ENCODE data around the gene RPL7A. TPM values are rescaled to one million over a fixed set of nuclear protein-coding genes. Genes with fewer than 3 reads are reported as not detected.
"Not testable (repeated sequence)": the region's sequence is repeated elsewhere in the genome, so short reads cannot be mapped to it uniquely, and the experiment has no call there.

The RPL7A gene
- total RNA-seq, 1 experiment from 2014 or later, result 3,575 TPM

DNA sequence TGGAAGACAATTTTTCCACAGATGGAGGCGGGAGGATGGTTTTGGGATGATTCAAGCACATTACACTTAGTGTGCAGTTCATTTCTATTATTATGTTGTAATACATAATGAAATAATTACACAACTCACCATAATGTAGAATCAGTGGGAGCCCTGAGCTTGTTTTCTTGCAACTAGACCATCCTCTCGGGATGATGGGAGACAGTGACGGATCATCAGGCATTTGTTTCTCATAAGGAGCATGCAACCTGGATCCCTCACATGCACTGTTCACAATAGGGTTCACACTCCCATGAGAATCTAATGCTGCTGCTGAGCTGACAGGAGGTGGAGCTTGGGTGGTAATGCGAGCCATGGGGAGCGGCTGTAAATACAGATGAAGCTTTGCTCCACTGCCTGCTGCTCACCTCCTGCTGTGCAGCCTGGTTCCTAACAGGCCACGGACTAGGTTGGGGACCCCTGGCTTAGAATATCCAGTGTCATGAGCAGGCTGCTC lies 29.8 kb downstream of the RPL7A start:
- DNase-seq, result peak; percentile 50 to 70
- no peaks in the 10 kb centered on the region for H3K4me1 ChIP-seq
- no peaks in the 10 kb centered on the region for H3K27me3 ChIP-seq
- H3K36me3 ChIP-seq, result peaks cover 10% of the 10 kb centered on the region
- no peak overlapping the region for H3K4me3 ChIP-seq
- no peak overlapping the region for H3K27ac ChIP-seq
- H3K9me3 ChIP-seq (replicated peaks), result no peaks in the 10 kb centered on the region

DNA sequence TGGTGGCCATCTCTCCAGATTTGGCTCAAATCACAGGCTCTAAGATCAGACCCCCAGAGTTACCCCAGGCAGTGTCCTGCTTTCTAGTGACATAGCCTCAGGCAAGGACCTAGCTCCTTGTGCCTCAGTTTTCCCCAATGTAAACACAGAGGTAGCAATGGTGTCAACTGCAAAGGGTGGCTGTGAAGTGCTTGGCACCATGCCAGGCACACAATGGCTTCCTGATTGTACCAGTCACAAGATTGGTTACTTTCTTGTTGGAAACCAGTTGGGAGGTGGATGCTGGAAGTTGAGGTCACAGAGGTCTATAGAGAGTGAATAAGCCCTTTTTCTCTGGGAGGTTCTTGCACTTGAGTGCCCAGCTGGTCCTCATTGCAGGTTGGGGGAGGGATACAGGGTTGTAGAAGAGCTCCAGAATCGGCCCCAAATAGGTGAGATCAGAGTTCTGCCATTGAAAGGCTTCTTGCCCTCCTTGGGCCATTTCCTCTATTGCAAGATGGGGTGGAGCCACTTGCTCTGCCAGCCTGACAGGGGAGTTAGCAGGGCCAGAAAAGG lies 30.5 kb downstream of the RPL7A start:
- H3K4me3 ChIP-seq, result no peak overlapping the region
- no peaks in the 10 kb centered on the region for H3K4me1 ChIP-seq
- H3K36me3 ChIP-seq, result peaks cover 4% of the 10 kb centered on the region
- no peaks in the 10 kb centered on the region for H3K27me3 ChIP-seq
- no peak overlapping the region for H3K27ac ChIP-seq
- H3K9me3 ChIP-seq (replicated peaks), result no peaks in the 10 kb centered on the region
- DNase-seq, result no peak

DNA sequence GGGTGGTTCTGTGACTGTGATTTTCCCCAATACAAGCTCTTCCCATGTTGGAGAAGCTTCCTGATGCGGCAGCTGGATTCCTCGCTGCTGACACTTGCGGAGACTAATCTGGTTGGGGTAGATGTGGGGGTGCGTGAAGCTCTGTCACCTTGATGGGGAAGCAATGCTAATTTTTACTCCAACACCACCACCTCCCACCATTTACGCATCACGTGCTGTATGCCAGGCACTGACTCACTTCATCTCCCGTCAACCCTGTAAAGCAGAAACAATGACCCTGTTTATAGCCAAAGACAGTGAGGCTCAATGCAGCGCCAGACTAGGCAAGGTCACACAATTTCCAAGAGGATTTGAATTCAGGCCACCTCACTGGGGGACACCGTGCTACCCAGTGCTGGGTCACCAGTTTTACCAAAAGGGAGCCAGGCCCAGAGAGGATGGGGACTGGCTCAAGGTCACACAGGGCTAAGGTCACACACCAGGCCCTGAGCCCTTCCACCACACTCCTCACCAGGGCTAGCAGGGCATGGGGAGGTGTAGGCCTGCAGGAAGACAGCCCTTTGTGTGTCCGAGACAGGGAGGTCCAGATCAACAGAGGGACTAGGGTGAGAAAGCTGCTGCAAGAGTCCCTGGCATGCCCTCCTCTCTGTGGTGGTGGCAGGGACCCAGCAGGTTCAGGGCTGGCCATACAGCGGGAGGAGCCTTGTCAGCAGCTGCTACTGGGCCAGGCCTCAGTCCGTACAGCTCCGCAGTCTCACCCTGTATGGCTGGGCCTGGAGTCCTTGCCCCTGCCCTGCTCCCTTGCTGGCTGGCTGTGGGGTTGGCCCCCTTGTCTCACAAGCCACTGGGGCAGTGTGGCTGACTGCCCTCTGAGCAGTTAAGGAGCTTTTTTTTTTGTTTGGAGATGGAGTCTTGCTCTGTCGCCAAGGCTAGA lies 31.4 kb downstream of the RPL7A start:
- H3K4me1 ChIP-seq, result no peaks in the 10 kb centered on the region
- DNase-seq, result no peak
- H3K36me3 ChIP-seq, result no peaks in the 10 kb centered on the region
- no peaks in the 10 kb centered on the region for H3K27me3 ChIP-seq
- no peaks in the 10 kb centered on the region for H3K9me3 ChIP-seq (replicated peaks)
- no peak overlapping the region for H3K27ac ChIP-seq
- no peak overlapping the region for H3K4me3 ChIP-seq

DNA sequence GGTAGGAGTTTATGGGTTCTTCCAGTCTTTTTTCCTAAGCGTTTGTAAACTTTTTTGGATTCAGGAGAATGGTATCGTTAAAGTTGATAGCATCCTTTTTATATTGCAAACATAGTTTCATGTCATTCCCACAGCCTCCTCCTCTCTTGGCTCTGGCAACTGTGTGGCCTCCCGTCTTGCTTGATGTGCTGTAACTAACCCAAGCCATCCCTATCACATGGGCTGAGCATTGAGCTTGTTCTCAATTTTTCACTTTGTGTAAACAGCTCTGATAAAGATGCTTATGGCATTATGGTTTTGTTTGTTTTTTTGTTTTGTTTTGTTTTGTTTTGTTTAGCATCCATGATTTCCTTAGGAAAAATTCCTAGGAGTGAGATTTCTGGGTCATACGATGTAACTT lies 32.7 kb downstream of the RPL7A start:
- no peak overlapping the region for H3K27ac ChIP-seq
- H3K36me3 ChIP-seq, result no peaks in the 10 kb centered on the region
- no peak for DNase-seq
- no peaks in the 10 kb centered on the region for H3K27me3 ChIP-seq
- H3K4me1 ChIP-seq, result peaks cover 3% of the 10 kb centered on the region; the same call in 1 of the 2 replicates
- no peaks in the 10 kb centered on the region for H3K9me3 ChIP-seq (replicated peaks)
- H3K4me3 ChIP-seq, result no peak overlapping the region

DNA sequence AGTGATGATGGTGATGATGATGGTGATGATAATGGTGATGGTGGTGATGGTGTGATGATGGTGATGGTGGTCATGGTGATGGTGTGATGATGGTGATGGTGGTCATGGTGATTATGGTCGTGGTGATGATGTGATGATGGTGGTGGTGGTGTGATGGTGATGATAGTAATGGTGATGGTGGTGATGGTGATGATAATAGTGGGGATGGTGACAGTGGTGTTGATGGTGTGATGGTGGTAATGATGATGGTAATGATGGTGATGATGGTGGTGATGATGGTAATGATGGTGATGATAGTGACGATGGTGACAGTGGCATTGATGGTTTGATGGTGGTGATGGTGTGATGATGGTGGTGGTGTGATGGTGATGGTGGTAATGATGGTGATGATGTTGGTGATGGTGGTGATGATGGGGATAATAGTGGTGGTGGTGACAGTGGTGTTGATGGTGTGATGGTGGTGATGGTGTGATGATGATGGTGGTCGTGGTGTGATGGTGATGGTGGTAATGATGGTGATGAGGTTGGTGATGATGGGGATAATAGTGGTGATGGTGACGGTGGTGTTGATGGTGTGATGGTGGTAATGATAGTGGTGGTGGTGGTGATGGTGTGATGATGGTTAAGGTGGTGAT lies 34.6 kb downstream of the RPL7A start:
- DNase-seq, result no peak
- Histone ChIP-seq H3K27ac (no peak overlapping the region), H3K4me3 (no peak overlapping the region), H3K36me3 (no peaks in the 10 kb centered on the region), H3K9me3 (replicated peaks) (no peaks in the 10 kb centered on the region), H3K4me1 (peaks cover 5% of the 10 kb centered on the region; the same call in 1 of the 2 replicates), H3K27me3 (no peaks in the 10 kb centered on the region)

DNA sequence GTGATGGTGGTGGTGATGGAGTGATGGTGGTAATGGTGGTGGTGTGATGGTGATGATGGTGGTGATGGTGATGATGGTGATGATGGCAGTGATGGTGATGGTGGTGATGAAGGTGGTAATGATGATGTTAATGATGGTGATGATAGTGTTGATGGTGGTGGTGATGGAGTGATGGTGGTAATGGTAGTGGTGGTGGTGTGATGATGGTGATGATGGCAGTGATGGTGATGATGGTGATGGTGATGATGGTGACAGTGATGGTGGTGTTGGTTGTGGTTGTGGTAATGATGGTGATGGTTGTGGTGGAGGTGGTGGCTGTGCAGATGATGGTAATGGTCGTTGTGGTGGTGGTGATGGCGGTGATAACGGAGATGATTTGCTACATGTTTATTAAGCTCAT lies 35.4 kb downstream of the RPL7A start:
- Histone ChIP-seq H3K9me3 (replicated peaks) (no peaks in the 10 kb centered on the region), H3K27me3 (no peaks in the 10 kb centered on the region), H3K27ac (no peak overlapping the region), H3K36me3 (no peaks in the 10 kb centered on the region), H3K4me1 (peaks cover 5% of the 10 kb centered on the region; the same call in 1 of the 2 replicates), H3K4me3 (no peak overlapping the region)
- no peak for DNase-seq

DNA sequence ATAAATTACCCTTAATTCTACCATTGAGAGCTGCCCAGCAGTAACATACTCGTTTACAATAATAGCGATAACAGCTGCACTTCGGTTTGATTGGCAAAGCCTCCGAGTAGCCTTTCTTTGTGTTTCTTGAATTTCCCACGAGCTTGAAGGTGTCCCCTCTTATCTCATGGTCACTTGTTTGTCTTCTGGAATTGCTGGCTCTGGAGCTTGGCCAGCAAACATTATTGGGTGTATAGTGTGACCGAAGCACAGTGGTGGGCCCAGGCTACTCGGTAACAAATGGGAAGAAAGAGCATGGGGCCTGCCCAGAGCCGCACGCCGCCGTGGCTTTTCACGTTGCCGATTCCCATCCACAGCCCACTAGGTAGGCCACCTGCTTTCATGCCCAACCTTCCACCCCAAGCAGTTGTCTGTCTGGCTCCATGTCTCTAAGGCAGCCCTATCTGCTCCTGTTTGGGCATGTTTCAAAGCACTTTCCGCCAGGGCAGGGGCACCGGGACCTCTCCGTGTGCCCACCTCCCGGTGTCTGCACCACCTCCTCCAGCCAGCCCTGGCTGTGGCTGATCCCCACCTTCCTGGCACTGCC lies 36.8 kb downstream of the RPL7A start:
- peak in 1 of 2 experiments; percentile 65 for DNase-seq
- H3K4me3 ChIP-seq, result no peak overlapping the region
- no peaks in the 10 kb centered on the region for H3K9me3 ChIP-seq (replicated peaks)
- H3K27ac ChIP-seq, result no peak overlapping the region
- no peaks in the 10 kb centered on the region for H3K36me3 ChIP-seq
- no peaks in the 10 kb centered on the region for H3K27me3 ChIP-seq
- peaks cover 5% of the 10 kb centered on the region; the same call in 1 of the 2 replicates for H3K4me1 ChIP-seq

DNA sequence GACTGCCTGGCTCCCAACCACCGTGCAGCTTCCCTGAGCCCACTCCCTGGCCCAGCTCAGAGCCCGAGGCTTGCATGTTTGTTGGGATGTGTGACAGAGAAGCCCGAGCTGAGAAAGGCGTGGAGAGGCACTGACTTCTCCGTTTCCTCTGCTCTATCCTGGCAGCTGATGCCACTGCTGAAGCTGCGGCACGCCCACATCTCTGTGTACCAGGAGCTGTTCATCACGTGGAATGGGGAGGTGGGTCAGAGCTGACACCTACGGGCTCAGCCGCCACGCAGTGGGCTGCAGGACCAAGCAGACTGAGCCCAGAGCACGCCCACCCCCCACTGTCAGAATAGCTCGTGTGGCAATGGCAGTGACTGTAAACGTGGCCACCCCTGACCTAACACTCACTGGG lies 37.4 kb downstream of the RPL7A start:
- Histone ChIP-seq H3K36me3 (no peaks in the 10 kb centered on the region), H3K4me1 (peaks cover 5% of the 10 kb centered on the region; the same call in 1 of the 2 replicates), H3K27ac (no peak overlapping the region), H3K27me3 (no peaks in the 10 kb centered on the region), H3K9me3 (replicated peaks) (no peaks in the 10 kb centered on the region), H3K4me3 (no peak overlapping the region)
- DNase-seq, result no peak

DNA sequence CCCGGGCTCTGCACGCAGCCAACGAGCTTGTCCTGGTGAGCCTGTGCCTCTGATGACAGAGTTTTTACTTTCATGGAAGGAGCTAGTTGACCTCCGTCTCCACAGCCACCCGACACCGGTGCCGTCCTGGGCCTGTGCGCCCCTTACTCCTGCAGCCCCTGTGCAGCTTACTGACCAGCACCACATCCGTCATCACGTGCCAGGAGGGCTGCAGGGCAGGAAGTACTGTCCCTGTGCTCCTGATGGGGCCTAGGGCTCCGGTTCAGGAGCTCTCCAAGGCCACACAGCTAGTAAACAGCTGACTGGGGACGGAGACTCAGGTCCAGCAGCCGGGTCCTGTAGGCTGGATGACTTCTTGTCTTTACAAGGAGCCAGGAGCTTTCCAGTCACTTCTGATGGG lies 38.3 kb downstream of the RPL7A start:
- H3K36me3 ChIP-seq, result no peaks in the 10 kb centered on the region
- peaks cover 5% of the 10 kb centered on the region; the same call in 1 of the 2 replicates for H3K4me1 ChIP-seq
- no peak overlapping the region for H3K27ac ChIP-seq
- no peaks in the 10 kb centered on the region for H3K9me3 ChIP-seq (replicated peaks)
- no peaks in the 10 kb centered on the region for H3K27me3 ChIP-seq
- DNase-seq, result no peak
- H3K4me3 ChIP-seq, result no peak overlapping the region

DNA sequence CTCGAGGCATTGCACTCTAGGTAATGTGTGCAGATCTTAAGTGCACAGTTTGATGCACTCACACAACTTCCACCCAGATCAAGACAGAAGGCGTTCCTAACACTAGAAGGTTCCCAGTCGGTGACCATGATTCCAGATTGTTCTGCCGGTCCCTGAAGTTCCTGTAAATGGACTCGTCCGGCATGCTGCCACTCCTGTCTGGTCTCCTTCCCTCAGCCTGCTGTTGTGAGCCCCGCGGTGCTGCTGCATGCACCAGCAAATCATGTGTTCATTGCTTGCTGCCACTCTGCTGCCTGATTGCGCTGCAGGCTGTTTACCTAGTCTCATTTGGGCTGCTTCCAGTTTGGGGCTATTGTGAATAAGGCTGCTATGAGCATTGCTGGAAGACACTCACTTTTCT lies 39.7 kb downstream of the RPL7A start:
- Histone ChIP-seq H3K27me3 (no peaks in the 10 kb centered on the region), H3K9me3 (replicated peaks) (no peaks in the 10 kb centered on the region), H3K27ac (no peak overlapping the region), H3K36me3 (no peaks in the 10 kb centered on the region), H3K4me1 (peaks cover 5% of the 10 kb centered on the region; the same call in 1 of the 2 replicates), H3K4me3 (no peak overlapping the region)
- DNase-seq, result no peak

DNA sequence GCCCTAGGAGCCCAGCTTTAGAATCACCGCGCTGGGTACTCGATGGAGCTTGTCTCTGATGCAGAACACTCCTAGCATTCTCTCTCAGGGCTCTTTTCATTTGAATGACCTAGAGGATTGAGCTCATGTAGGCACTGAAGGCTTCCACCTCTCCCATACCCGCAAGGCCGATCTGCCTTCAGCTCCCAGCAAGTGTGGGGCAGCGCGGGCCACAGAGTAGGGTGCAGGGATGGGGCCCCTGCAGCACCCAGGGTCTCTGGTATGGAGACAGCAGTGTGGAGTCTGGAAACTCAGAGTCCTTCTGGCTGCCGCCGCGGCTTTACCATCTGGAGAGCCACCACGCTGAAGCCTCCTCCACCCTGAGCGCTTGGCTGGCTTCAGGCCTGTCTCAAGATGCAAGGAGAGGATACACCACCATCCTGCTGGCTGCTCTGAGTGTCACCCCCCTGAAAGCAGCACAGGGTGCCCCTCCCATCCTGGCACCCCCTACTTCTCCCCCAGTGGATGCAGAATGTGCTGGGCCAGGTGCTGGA lies 41.1 kb downstream of the RPL7A start:
- Histone ChIP-seq H3K36me3 (no peaks in the 10 kb centered on the region), H3K27ac (no peak overlapping the region), H3K27me3 (0 out of 2 replicates have a peak, but pooled peaks cover 4% of the 10 kb centered on the region), H3K4me3 (no peak overlapping the region), H3K9me3 (replicated peaks) (no peaks in the 10 kb centered on the region), H3K4me1 (peaks cover 5% of the 10 kb centered on the region; the same call in 1 of the 2 replicates)
- DNase-seq, result no peak

DNA sequence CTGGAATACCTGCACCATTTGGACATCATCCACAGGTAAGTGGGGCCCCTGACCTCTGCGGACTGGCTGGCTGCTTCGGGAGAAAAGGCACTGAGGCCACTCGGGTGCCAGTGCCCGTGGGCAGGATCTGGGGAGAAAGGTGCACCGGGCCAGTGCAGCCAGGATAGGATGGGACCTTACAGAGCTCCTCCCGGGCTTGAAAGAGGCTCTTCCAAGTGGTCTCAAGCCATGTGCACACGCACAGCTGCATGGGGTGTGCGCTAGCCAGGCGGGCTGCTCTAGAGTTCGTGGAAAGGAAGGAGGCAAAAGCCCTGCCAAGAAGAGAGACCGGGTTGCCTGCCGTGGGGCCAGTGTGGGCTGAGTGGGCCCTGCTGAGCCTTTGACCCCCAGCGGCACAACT lies 41.5 kb downstream of the RPL7A start:
- Histone ChIP-seq H3K27ac (no peak overlapping the region), H3K36me3 (no peaks in the 10 kb centered on the region), H3K4me1 (peaks cover 5% of the 10 kb centered on the region; the same call in 1 of the 2 replicates), H3K9me3 (replicated peaks) (no peaks in the 10 kb centered on the region), H3K4me3 (no peak overlapping the region), H3K27me3 (0 out of 2 replicates have a peak, but pooled peaks cover 7% of the 10 kb centered on the region)
- DNase-seq, result no peak

DNA sequence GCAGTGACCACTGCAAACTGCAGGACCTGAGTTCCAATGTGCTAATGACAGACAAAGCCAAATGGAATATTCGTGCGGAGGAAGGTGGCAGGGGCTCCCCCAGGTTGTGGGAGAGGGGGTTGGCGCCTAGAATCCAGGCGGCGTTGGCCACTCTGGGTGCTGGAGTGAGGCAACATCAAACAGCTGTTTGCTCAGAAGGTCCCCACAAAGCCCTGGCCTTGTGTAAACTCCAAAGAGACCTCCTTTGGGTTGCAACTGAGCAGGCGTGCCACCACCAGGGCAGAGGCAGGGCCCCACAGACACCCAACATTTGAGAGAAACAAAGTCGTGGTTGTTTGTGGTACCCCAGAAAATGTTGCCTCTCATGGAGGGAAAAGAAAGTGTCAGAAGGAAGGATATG lies 42.7 kb downstream of the RPL7A start:
- no peak for DNase-seq
- Histone ChIP-seq H3K27ac (no peak overlapping the region), H3K4me1 (0 out of 2 replicates have a peak, but pooled peaks cover 2% of the 10 kb centered on the region), H3K4me3 (no peak overlapping the region), H3K36me3 (no peaks in the 10 kb centered on the region), H3K9me3 (replicated peaks) (no peaks in the 10 kb centered on the region), H3K27me3 (peaks cover 9% of the 10 kb centered on the region; the same call in 1 of the 2 replicates)

DNA sequence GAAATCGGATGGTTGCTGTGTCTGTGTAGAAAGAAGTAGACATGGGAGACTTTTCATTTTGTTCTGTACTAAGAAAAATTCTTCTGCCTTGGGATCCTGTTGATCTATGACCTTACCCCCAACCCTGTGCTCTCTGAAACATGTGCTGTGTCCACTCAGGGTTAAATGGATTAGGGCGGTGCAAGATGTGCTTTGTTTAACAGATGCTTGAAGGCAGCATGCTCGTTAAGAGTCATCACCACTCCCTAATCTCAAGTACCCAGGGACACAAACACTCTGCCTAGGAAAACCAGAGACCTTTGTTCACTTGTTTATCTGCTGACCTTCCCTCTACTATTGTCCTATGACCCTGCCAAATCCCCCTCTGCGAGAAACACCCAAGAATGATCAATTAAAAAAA lies 43.4 kb downstream of the RPL7A start:
- not testable (repeated sequence) for H3K4me3 ChIP-seq; H3K9me3 ChIP-seq (replicated peaks)

More for the DNA sequence above, 43.4 kb downstream of the RPL7A start:
- not testable (repeated sequence) for H3K36me3 ChIP-seq, H3K4me1 ChIP-seq, H3K27me3 ChIP-seq, H3K27ac ChIP-seq, DNase-seq

Measured in SJCRH30 (cell line).